ENCODE data around the gene FNDC10.
A peak's percentile ranks its signal among the peaks of the same experiment; 100 is the strongest.
"Not testable (repeated sequence)": the region's sequence is repeated elsewhere in the genome, so short reads cannot be mapped to it uniquely, and the experiment has no call there.

Gene FNDC10

GRCh38 chr1:1567891-1568291 is 32.0 kb downstream of the FNDC10 start:
- peak in 1 of 56 donors; percentile 9 for DNase-seq

- no peak for DNase-seq
These were observed 32.6 kb downstream of the FNDC10 start for GRCh38 chr1:1567152-1567875.

DNA sequence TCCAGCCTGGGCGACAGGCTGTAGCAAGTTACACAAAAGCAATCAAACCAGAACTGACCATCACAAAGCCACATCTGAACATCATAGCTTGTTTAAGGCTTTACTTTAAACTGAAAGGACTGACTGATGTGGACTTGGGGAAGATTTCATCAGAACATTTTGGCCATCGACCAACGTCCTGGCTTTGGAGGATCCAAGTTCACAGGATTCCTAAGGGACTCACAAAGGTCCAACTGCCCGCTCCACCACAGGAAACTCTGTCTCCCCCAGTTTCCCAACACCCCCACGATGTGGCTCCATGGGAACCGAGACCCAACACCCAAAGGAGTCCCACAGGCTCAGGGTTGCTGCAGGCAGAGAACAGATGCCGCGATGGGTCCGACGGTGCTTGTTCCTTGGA is 34.6 kb downstream of the FNDC10 start:
- DNase-seq = no peak

DNA sequence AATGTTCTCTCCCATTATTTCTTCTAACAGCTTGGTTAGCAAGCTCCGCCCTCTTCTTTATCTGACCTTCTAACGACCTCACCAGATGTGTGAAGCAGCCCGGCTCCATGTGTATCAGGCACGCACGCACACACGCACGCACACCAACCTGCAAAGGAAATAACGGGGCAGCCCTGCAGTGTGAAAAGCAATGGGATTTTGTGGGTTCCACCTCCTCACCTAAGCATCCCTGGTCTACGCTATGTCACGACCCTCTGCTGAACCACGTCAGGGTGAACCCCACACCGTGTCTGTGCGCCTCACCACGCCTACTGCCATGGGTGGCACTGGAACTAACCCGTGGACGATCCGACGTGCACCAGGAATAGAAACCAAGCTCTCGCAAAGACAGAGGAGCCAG is 35.7 kb downstream of the FNDC10 start:
- no peak for DNase-seq

GRCh38 chr1:1563688-1564087 is 36.2 kb downstream of the FNDC10 start:
- no peak for DNase-seq

- no peak for DNase-seq
These were observed 37.3 kb downstream of the FNDC10 start for GRCh38 chr1:1562556-1563195.

DNA sequence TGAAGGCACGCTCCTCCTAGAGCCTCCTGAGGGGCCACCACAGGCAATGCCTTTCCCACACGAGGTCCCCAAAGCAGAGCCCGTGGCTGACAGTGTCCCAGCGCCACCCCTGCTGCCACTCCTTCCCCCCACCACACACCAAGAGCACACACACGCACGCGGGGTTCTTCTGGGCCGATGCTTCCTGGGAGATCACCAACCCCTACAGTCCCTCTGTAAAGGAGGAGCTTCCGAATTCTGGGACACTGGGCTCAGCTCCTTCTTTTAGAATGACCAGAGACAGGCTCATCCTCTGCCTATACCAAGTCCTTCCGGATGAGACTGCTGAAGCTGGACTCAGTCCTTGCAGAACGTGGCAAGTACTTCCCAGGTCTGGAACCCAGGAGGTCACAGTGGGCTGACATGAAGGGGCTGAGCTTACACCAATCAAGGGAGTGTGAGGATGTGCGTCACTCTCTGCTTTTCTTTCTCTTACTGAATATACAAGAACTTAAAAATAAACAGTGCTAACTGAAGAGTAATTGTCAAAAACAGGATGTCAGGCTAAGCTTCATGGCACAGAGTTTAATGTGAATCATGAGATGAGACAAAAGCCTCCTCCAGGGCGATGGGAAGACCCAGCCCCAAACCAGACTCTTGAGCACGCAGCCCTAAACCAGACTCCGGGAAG is 38.0 kb downstream of the FNDC10 start:
- no peak for DNase-seq

DNA sequence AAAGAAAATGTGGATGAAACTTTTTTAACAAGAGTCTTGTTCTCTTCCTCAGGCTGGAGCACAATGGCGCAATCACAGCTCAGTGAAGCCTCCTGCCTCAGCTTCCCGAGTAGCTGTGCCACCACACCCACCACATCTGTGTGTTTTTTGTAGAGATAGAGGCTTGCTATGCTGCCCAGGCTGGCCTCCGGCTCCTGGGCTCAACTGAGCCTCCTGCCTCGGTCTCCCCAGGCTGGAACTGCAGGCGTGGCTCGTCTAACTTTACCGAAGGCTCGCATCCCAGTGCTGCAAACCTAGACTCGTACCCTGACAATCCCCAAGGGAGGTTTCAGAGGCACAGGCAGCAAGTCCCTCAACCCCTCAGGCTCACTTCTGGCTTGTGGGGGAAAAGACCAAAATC is 39.8 kb downstream of the FNDC10 start:
- DNase-seq = no peak

DNA sequence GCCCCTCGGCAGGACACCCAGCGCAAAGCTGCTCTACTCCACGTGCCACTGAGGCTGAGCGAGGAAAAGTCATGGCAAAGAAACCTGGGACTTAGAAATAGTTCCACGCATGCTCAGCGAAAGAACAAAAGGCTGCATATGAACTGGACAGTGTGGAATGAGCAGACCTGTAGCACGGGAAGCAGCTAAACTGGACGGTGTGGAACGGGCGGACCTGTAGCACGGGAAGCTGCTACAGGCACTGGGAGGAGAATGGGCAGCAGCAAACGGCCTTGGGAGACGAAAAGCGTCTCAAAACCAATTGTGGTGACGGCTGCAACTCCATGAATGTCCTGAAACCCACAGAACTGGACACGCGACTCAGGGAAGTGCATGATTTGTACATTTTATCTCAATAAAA is 40.9 kb downstream of the FNDC10 start:
- DNase-seq = no peak

DNA sequence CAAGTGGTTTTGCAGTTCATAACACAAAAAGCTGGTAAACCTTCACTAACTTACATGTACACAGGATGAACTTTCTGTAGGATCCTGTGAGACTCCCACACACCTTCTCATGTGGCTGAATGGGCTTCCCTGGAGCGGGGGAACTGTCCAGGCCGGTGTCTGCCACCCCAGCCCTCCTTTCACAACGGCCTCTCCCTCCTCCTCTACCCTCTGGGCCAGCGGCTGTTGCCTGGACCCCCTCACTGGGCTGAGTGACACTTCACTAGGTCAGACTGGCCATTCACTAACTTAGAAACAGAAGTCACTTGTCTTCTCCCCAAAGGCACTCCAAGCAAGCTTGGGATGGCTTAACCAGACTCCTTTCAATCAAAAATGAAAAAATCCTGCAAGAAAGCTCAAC is 41.3 kb downstream of the FNDC10 start:
- DNase-seq = no peak

DNA sequence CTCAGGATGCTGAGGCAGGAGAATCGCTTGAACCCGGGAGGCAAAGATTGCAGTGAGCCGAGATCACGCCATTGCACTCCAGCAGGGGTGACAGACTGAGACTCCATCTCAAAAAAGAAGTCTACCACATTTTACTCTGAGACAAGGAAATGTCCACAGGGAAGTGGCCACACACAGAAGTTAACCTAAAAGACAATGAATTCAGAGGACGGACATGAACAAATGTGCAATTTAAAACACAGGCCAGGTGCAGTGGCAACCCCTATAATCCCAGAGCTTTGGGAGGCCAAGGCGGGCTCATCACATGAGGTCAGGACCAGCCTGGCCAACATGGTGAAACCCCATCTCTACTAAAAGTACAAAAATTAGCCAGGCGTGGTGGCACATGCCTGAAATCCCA is 42.2 kb downstream of the FNDC10 start:
- not testable (repeated sequence) for DNase-seq

- not testable (repeated sequence) for DNase-seq
These were observed 43.0 kb downstream of the FNDC10 start for GRCh38 chr1:1556961-1557360.

- DNase-seq = no peak
These were observed 43.4 kb downstream of the FNDC10 start for GRCh38 chr1:1556505-1556904.

DNA sequence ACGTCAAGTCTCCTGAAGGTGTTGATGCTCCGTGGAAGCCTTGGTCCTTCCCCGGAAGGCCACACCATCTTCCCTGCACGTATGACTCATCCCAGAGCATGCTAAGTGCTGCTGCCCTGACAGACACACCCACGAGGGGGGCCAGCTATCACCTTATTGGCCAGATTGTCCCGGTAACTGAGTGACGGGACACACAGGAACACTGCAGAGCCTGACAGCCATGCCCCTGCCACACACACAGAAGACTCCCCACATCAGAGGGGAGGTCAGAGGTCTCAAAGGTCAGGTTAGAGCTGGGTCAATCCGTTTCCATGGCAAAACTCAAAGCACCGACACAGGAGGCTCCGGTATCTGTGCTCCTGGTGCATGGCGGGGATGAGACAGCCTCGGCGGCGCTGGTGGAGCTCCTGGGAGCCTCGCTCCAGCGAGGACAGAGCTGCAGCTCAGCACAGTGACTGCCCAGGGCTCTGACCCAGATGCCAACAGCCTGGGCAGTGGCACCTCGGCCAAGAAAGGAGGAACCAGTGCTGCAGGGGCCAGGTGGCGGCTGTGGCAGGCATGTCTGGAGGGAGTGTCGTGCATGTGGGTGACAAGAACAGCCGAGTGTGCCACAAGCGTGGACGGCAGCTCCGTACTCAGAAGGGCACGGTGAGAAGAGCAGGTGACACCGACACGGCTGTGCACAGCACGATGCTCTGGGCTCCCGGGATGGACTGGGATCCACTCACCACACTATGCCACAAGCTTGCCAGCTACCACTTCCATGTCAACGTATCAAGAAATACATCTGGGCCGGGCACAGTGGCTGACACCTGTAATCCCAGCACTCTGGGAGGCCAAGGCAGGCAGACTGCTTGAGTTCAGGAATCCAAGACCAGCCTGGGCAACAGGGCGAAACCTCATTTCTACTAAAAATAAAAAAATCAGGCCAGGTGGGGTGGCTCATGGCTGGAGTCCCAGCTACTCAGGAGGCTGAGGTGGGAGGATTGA is 44.7 kb downstream of the FNDC10 start:
- peak in 6 of 56 donors; percentile 7 to 52 (median 38) for DNase-seq

DNA sequence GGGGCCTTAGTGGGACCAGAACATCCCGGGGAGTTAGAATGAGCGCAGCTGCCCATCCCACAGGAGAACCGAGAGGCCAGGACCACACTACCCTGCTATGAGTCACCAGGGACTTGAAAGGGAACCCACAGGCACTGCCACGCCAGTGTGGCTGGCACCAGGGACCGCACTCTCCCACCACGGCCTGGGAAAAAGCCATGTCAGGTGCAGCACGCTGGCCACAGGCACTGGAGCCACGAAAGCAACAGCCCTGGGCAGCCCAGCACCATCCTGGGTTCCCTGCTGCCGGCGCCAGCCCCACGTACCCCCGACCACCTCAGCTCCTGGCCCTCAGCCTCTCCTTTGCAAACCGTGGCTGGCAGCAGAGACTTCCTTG is 45.4 kb downstream of the FNDC10 start:
- DNase-seq = no peak

DNA sequence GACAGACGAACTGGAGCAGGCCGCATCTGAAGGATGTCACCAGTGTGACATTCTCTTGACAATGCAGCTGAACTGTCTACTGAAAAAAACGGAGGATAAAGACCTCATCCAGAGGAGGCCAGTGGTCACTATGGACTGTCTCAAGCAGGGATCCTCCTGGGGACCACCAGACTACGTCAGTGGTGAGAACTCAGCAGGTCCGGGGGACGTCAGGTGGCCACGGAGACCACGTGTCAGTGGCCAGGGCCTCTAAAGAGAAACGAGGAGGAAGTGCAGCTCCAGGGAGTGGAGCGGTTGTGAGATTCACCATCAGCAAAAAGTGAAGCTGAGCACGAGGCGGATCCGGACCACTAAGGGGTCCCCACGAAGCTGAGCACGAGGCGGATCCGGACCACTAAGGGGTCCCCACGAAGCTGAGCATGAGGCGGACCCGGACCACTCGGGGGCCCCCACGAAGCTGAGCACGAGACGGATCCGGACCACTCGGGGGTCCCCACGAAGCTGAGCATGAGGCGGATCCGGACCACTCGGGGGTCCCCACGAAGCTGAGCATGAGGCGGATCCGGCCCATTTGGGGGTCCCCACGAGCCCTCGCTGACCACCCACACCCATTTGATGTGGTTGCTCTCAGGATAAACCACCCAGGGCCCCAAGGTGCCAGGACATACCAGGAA is 46.0 kb downstream of the FNDC10 start:
- no peak for DNase-seq

GRCh38 chr1:1552263-1552639 is 47.7 kb downstream of the FNDC10 start:
- DNase-seq = no peak

DNA sequence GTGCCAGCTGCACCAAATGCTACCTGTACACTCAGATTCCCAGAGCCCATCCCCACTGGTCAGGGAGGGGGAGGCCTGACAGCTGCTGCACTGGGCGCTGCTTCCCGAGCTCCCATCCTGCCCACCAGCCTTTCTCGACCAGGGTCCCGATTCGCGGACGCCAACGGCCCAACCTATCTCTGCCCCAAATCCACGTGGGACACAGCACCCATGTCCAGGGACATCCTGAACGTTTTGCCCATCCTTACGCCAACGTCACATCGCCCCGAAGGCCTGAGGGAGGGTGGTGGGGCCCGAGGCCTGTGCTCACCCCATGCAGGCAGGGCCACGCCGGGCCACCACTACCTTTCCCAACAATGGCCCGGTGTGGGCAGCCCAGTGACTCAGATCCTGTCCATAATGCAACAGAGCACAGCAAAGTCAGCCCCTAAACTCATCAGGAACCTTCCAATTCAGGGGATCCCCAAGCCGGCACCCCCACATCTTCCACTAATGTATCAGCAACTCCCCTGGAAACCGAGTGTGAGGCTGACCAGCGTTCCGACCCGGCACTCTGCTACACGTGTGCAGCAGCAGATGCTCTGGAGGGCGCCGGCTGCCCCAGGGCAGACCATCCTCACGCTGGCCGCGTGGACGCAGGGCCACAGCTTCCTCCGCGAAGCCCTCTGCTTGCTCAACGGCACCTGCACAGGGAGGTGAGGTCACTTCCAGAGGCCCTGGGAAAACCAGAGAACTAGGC is 48.2 kb downstream of the FNDC10 start:
- no peak for DNase-seq

DNA sequence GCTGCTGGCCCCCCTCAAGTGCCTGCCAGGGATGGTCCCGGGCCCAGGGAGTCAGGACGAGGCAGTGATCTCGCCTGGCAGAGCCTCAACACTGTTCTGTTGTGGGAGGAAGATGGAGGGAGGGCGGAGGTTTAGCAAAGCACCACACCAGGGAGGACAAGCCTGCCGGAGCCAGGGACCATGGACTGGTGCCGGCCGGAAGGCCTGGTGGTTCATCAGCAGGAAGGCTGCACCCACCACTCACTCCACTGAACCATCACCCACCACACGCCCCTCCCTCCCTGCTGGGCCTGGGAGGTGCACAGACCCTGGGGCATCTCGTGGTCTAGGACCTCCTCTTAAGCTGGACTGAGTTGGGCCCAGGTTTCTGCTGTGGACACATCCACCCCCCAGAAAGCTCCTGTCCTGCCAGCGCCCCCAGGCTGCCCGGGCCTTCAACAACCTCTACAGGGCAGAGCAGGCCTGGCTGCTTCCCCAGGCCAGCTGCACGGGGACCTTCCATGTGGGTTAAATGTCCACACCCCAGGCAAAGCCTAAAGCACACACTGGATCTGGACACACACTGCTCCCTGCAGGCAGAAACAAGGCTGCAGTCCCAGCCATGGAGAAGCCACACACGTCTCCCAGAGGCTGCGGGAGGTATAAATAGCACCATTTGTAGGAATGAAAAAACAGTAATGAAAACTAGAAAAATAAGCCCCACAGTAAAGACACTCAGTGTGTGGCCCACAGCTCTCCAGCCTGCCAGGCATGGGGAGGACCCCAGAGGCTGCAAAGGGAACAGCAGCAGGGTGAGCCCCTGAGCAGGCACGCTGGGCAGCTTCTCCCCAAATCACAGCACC is 49.1 kb downstream of the FNDC10 start:
- DNase-seq = peak in 21 of 56 donors; percentile 11 to 59 (median 35)
